PFSK-1 (cell line): Measurements from ENCODE around the gene VPS18.

Source experiments
- FOXP2 ChIP-seq: optimal IDR thresholded peaks from 2 replicates; pipeline ENCODE3; 2011; ENCODE audit warnings: borderline replicate concordance, control low read depth, inconsistent platforms; ENCODE audit not compliant: insufficient read depth; ENCODE audit errors: extremely low read length, extremely low read depth
- POLR2AphosphoS5 ChIP-seq: IDR thresholded peaks from 2 replicates; pipeline ENCODE4 v1.6.1; 2012; ENCODE audit warnings: low read depth, mild to moderate bottlenecking, control low read depth, low read length, moderate library complexity
- SIN3A ChIP-seq: IDR thresholded peaks from 2 replicates; pipeline ENCODE4 v1.6.1; 2012; ENCODE audit warnings: mild to moderate bottlenecking, low read length, moderate library complexity, borderline replicate concordance; ENCODE audit not compliant: insufficient read depth
- TAF1 ChIP-seq: IDR thresholded peaks from 2 replicates; pipeline ENCODE4 v1.6.1; 2012; ENCODE audit warnings: low read length, control low read depth, borderline replicate concordance; ENCODE audit not compliant: insufficient read depth
- TF ChIP-seq, protein P1 (sequence below), 2 experiments: IDR thresholded peaks; 2 replicates each; pipeline versions ENCODE4 v1.6.1 to v1.8.0; 2011 to 2012; ENCODE audit warnings: low read depth in 2 of 2, low read length in 2 of 2, control low read depth in 1 of 2, inconsistent platforms in 1 of 2, mild to moderate bottlenecking in 1 of 2, moderate library complexity in 1 of 2; ENCODE audit not compliant: insufficient read depth in 1 of 2

Gene VPS18

DNA sequence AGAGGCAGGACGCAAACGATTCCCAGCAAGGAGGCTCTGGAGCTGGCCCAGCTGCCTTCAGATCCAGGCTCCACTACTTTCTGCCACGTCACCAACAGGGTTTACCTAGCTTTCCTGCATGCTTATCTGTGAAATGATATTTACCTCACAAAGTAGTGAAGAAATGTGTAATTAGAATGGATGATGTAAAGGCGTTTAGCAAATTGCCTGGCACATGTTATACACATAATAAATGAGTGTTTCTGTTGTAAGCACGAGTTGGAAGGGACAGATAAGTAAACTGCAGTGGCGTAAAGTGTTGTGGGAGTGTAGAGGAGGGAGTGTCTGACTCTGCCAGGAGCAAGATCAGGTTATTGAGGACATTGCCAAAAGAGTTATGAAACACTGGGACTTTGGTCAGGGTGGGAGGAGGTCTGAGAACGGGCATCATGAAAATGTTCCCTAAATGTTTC is 55.5 kb downstream of the VPS18 start:
- TF ChIP-seq, protein P1, sequence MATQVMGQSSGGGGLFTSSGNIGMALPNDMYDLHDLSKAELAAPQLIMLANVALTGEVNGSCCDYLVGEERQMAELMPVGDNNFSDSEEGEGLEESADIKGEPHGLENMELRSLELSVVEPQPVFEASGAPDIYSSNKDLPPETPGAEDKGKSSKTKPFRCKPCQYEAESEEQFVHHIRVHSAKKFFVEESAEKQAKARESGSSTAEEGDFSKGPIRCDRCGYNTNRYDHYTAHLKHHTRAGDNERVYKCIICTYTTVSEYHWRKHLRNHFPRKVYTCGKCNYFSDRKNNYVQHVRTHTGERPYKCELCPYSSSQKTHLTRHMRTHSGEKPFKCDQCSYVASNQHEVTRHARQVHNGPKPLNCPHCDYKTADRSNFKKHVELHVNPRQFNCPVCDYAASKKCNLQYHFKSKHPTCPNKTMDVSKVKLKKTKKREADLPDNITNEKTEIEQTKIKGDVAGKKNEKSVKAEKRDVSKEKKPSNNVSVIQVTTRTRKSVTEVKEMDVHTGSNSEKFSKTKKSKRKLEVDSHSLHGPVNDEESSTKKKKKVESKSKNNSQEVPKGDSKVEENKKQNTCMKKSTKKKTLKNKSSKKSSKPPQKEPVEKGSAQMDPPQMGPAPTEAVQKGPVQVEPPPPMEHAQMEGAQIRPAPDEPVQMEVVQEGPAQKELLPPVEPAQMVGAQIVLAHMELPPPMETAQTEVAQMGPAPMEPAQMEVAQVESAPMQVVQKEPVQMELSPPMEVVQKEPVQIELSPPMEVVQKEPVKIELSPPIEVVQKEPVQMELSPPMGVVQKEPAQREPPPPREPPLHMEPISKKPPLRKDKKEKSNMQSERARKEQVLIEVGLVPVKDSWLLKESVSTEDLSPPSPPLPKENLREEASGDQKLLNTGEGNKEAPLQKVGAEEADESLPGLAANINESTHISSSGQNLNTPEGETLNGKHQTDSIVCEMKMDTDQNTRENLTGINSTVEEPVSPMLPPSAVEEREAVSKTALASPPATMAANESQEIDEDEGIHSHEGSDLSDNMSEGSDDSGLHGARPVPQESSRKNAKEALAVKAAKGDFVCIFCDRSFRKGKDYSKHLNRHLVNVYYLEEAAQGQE (IDR thresholded peaks at IDR 0.05; ENCODE audit: insufficient read depth in 1 of 2, low read depth in 2 of 2, low read length in 2 of 2), result no peak
- TF ChIP-seq POLR2AphosphoS5, result no peak
- no peak for TF ChIP-seq FOXP2
- no peak for TF ChIP-seq SIN3A
- no peak for TF ChIP-seq TAF1

DNA sequence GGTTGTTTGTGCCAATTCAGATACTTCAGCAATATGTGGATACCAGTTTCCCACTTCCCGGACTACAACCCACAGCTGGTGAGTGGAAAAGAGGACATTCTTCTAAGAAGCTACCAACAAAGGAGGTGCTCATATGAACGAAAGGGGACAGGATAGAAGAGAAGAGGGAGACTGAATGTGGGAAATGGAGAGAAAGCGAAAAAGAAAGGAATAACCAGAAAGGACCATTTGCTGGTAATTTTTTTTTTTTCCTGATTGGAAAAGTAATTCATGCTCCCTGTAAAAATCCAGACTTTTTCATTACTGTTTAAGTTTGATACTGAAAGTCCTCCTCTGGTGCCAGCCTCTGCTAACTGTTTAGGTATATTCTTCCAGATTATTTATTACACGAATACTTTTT is 57.5 kb downstream of the VPS18 start:
- no peak for TF ChIP-seq TAF1
- no peak for TF ChIP-seq SIN3A
- TF ChIP-seq, protein P1 (IDR thresholded peaks at IDR 0.05; ENCODE audit: insufficient read depth in 1 of 2, low read depth in 2 of 2, low read length in 2 of 2), result no peak
- TF ChIP-seq FOXP2, result no peak
- TF ChIP-seq POLR2AphosphoS5, result no peak

DNA sequence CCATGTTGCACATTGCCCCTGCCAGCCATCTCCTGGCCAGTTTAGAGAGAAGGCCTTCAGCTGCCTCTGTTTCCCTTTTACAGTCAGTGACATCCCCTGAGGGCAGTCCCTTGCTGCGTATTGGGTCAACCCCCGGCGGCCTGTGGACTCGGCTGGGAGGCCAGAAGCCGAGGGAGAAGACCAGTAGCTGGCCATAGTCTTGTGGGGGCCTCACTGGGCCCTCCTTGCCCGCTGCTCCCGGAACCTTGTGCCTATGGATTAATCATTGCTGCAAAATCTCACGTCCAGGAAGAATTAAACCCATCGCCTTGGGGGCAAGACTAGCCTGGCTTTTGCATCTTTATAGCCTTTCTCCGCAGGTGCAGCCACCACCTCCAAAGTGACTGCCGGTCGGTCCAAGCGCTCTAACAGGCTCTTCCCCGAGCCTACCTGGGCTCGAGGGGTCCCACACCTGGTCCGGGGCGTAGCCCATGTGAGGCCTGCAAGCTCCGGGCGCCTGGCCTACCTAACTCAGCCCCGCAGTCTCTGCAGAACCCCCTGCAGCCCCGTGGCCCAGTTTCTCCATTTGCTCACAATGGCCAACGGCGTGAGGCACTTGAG is 58.2 kb downstream of the VPS18 start:
- TF ChIP-seq TAF1 (no peak), POLR2AphosphoS5 (no peak), SIN3A (no peak), FOXP2 (no peak)
- TF ChIP-seq, protein P1 (IDR thresholded peaks at IDR 0.05; ENCODE audit: insufficient read depth in 1 of 2, low read depth in 2 of 2, low read length in 2 of 2), result no peak

DNA sequence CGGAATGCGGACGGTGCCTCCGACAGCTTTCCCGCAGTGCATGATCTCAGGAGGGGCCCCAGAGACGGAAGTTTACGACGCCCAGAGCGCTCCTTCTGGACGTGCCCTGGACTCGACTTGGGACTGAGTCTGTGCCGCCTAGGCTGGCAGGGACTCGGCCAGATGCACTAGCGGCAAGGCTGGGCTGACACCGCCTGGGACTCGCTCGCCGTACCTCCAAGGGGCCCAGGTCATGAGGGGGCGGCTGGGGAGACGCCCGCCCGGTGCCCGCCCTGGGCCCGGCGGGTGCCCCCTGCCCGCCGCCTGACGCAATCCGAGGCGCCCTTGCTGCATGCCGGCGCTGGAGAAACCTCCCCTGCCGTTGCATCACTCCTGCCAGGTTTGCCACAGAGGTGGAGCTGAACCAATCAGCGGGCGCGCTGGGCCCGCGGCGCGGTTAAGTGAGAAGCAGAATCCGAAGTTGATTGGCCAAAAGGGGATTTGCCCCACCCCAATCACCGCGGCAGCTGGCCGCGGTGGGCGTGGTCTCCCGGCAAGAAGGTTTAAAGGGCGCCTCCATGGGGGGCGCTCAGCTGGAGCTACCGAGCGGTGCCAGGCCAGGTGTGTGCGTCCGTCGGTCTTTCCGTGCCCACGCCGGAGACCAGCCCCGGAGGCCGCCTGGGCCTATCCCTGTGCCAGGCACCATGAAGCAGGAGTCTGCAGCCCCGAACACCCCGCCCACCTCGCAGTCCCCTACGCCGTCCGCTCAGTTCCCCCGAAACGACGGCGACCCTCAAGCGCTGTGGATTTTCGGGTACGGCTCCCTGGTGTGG is 58.9 kb downstream of the VPS18 start, which contains the start of gene CHAC1:
TSS of gene CHAC1 (plus strand) at position 571 of the 812 bp plus-strand sequence. CDS start at position 684, 113 bp downstream.
- TF ChIP-seq, protein P1 (IDR thresholded peaks at IDR 0.05; ENCODE audit: insufficient read depth in 1 of 2, low read depth in 2 of 2, low read length in 2 of 2), result peak in 1 of 2 experiments; percentile 18; a peak in 1 of 4 replicates
- TF ChIP-seq POLR2AphosphoS5, result no peak; the same call in none of the 2 replicates
- no peak for TF ChIP-seq FOXP2
- TF ChIP-seq SIN3A, result peak; percentile 68; the same call in 1 of the 2 replicates
